ENCODE data around the gene COMMD4. TPM values are rescaled to one million over a fixed set of nuclear protein-coding genes. Genes with fewer than 3 reads are reported as not detected.
"Not testable (repeated sequence)": the region's sequence is repeated elsewhere in the genome, so short reads cannot be mapped to it uniquely, and the experiment has no call there.

COMMD4 gene
- total RNA-seq, 4 donors from 2014 or later = 30.0 to 65.2 (median 50.4) TPM

DNA sequence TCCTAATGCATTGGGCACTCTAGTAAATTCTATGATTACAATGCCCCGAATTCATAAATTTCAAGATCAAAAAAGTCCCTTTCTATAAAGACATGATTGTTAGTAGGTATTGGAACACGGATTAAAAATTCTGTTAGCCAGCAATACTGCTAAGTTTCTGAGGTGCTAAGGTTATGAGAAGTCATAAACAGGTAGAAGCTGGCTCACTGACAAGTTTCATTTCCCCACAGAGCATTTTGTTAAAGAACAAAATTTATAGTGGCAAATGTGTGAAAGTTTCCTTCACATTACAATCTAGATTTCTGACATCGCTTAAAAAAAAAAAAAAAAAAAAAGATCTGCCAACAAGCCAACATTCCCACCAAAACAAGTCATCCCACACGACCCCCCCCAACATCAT, 44.9 kb downstream of the COMMD4 start:
- WGBS, 2 donors (ENCODE audit: low coverage in 1 of 2) = 77 to 85% methylated on average over 3 to 4 of the region's 4 CpGs
- H3K27ac ChIP-seq = no peak overlapping the region
- TF ChIP-seq POLR2A (IDR thresholded peaks at IDR 0.05) = no peak
- ATAC-seq = no peak
- no peak overlapping the region for H3K4me3 ChIP-seq
- H3K27me3 ChIP-seq = no peaks in the 10 kb centered on the region
- H3K9me3 ChIP-seq = no peaks in the 10 kb centered on the region
- peaks cover 0 to 100% of the 10 kb centered on the region in 2 donors for H3K36me3 ChIP-seq
- no peaks in the 10 kb centered on the region for H3K4me1 ChIP-seq

DNA sequence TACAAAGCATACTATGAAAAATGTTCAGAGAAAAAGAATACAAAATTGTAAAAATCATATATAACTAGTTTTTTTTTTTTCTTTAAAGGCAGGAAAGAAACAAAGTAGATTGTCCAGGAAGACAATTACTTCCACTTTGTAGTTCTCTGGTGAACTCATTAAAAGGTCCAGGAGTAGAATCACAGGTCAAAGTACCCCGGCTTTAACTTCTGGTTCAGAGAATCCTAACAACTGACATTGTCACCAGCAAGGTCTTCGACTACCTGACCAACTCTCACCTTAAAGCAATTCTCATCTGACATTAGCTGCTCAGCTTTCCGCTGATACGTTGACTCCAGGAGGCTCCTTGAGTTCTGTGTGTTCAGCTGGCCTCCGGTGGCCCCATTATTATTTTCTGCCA, 48.1 kb downstream of the COMMD4 start:
- 81 to 85% methylated on average over 5 of the region's 5 CpGs for WGBS, 2 donors (ENCODE audit: low coverage in 1 of 2)
- not testable (repeated sequence) for ATAC-seq

More for the DNA sequence above, 48.1 kb downstream of the COMMD4 start:
- H3K36me3 ChIP-seq = peaks cover 0 to 100% of the 10 kb centered on the region in 2 donors
- not testable (repeated sequence) for H3K27ac ChIP-seq, H3K27me3 ChIP-seq, H3K9me3 ChIP-seq, H3K4me3 ChIP-seq, H3K4me1 ChIP-seq

Small RNA genes within 50 kb of the gene (small RNA-seq; reads per million reads assigned to genes)
- 0 reads per million in 4 donors for gene RN7SL327P

Other genes with a start within 250 kb of the COMMD4 start
- gene C15orf39, start 134.2 kb upstream of the COMMD4 start, total RNA-seq = 10 to 100 TPM in 3 of 4 donors, 1 to 10 TPM in 1; 7.3 to 13.2 (median 11.5) TPM
- gene GOLGA6C, start 77.7 kb upstream of the COMMD4 start, total RNA-seq = not detected
- gene GOLGA6D, start 53.2 kb upstream of the COMMD4 start, total RNA-seq = not detected
- 10 to 100 TPM in 3 of 4 donors, 1 to 10 TPM in 1; 8.7 to 47.8 (median 28.9) TPM for gene NEIL1, start 11.0 kb downstream of the COMMD4 start, total RNA-seq
- gene MAN2C1, start 32.5 kb downstream of the COMMD4 start, total RNA-seq = 100 to 1,000 TPM in 2 of 4 donors, 10 to 100 TPM in 2; 78.2 to 269 (median 102) TPM
- gene SIN3A, start 115.6 kb downstream of the COMMD4 start, total RNA-seq = 10 to 100 TPM; 31.7 to 54.8 (median 35.8) TPM
- 10 to 100 TPM; 16.3 to 30.6 (median 25.0) TPM for gene PTPN9, start 243.3 kb downstream of the COMMD4 start, total RNA-seq